ENCODE measurements around the gene ARHGAP35.

ARHGAP35 gene

GRCh38 chr19:46906221-46906620, 45.4 kb downstream of the ARHGAP35 start:
- DNase-seq: no peak

- DNase-seq: no peak
Measured at GRCh38 chr19:46907880-46908279, 47.1 kb downstream of the ARHGAP35 start.

GRCh38 chr19:46909356-46909755, 48.6 kb downstream of the ARHGAP35 start:
- DNase-seq: no peak
